Measurements from ENCODE around the gene SOX6. TPM values are rescaled to one million over a fixed set of nuclear protein-coding genes. Genes with fewer than 3 reads are reported as not detected.

SOX6 gene
- total RNA-seq, 1 experiment from 2014 or later: not detected

DNA sequence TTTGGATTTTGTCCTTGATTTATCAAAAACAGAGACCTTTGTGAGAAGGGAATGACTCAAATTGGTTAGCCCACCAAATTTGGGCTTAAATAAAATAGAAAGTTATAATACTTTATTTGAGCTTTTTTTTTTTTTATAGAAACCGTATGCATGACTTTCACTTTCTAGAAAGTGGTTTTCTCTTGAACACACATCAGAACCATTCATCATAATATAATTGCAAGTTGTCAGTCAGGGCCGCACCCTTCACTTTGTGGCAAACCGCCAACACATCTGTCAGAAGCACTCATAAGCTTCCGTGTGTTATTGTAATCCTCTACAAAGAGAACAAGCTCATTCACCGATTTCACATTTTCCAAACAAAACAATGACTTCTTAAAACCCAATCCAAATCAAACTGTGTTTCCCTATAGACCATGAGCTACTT, 76.1 kb downstream of the SOX6 start:
- H3K4me1 Mint-ChIP-seq: peaks cover 4 to 8% of the 10 kb centered on the region in 2 experiments; a peak in 1 of 4 replicates
- Histone ChIP-seq H3K27me3 (ENCODE audit: insufficient read depth, low read length) (no peaks in the 10 kb centered on the region), H2BK120ac (ENCODE audit: low read depth, low read length, poor library complexity, severe bottlenecking) (no peak overlapping the region), H4K5ac (ENCODE audit: insufficient read length, low read depth, low read length) (no peak overlapping the region), H4K20me1 (ENCODE audit: control insufficient read depth, insufficient read depth, insufficient read length) (no peaks in the 10 kb centered on the region), H3K4ac (ENCODE audit: low read depth, low read length) (no peak overlapping the region), H3K9ac (ENCODE audit: extremely low read depth, insufficient read length, low read length) (no peak overlapping the region), H2BK20ac (ENCODE audit: low read depth, low read length, poor library complexity, severe bottlenecking) (no peak overlapping the region), H2BK5ac (ENCODE audit: insufficient read length, low read length) (no peak overlapping the region), H3K18ac (ENCODE audit: insufficient read length, low read depth, low read length) (no peak overlapping the region), H3K14ac (ENCODE audit: insufficient read depth, low read length) (no peak overlapping the region), H4K8ac (replicated peaks; ENCODE audit: insufficient read length, low read depth, low read length) (no peak overlapping the region), H2AFZ (ENCODE audit: low read length) (no peak overlapping the region), H3K56ac (ENCODE audit: insufficient read length, low read depth, low read length) (no peak overlapping the region), H3K79me2 (ENCODE audit: insufficient read depth, low read length) (no peaks in the 10 kb centered on the region), H3K23ac (ENCODE audit: insufficient read length, low read depth, low read length) (no peak overlapping the region), H3K79me1 (ENCODE audit: insufficient read depth, low read depth, low read length, poor library complexity, severe bottlenecking) (no peaks in the 10 kb centered on the region), H3K4me1 (ENCODE audit: insufficient read depth, low read length) (no peaks in the 10 kb centered on the region), H3T11ph (ENCODE audit: low read length) (no peak overlapping the region), H2BK12ac (ENCODE audit: insufficient read length, low read depth, low read length) (no peak overlapping the region), H3K23me2 (ENCODE audit: insufficient read length, low read depth, low read length, poor library complexity, severe bottlenecking) (no peaks in the 10 kb centered on the region), H3K9me3 (ENCODE audit: control insufficient read depth, low read depth, low read length) (no peaks in the 10 kb centered on the region), H2BK15ac (ENCODE audit: low read depth, low read length) (no peak overlapping the region), H3K4me2 (ENCODE audit: insufficient read depth, insufficient read length, low read length) (no peak overlapping the region), H4K91ac (ENCODE audit: insufficient read length, low read depth, low read length) (no peak overlapping the region), H2AK5ac (ENCODE audit: insufficient read length, low read length) (no peak overlapping the region), H3K27ac (ENCODE audit: insufficient read length, low read depth, low read length) (no peak overlapping the region)
- H3K27me3 Mint-ChIP-seq (ENCODE audit: low read depth): no peaks in the 10 kb centered on the region
- DNase-seq: no peak
- no peak overlapping the region for H3K4me3 Mint-ChIP-seq
- H3K27ac Mint-ChIP-seq: no peak overlapping the region
- TF ChIP-seq, protein P1, sequence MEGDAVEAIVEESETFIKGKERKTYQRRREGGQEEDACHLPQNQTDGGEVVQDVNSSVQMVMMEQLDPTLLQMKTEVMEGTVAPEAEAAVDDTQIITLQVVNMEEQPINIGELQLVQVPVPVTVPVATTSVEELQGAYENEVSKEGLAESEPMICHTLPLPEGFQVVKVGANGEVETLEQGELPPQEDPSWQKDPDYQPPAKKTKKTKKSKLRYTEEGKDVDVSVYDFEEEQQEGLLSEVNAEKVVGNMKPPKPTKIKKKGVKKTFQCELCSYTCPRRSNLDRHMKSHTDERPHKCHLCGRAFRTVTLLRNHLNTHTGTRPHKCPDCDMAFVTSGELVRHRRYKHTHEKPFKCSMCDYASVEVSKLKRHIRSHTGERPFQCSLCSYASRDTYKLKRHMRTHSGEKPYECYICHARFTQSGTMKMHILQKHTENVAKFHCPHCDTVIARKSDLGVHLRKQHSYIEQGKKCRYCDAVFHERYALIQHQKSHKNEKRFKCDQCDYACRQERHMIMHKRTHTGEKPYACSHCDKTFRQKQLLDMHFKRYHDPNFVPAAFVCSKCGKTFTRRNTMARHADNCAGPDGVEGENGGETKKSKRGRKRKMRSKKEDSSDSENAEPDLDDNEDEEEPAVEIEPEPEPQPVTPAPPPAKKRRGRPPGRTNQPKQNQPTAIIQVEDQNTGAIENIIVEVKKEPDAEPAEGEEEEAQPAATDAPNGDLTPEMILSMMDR (conservative IDR thresholded peaks at IDR 0.05): no peak
- 100% methylated on average over 1 of the region's 5 CpGs for WGBS (ENCODE audit: extremely low coverage, insufficient read length, low lambda C conversion rate)
- H3K36me3 Mint-ChIP-seq (ENCODE audit: insufficient read depth in 1 of 3, low read depth in 3 of 3): no peaks in the 10 kb centered on the region
- H3K9me3 Mint-ChIP-seq: no peaks in the 10 kb centered on the region
